ENCODE results near the gene OMP. TPM values are rescaled to one million over a fixed set of nuclear protein-coding genes. Genes with fewer than 3 reads are reported as not detected.

Gene OMP
- total and polyA plus RNA-seq, 2 donors from 2014 or later: 1.8 TPM; not detected in 1

GRCh38 chr11:77055101-77055561 lies 47.5 kb upstream of the OMP start:
- H3K4me3 ChIP-seq (ENCODE audit: low read length in 3 of 3): no peak overlapping the region
- H3K9ac ChIP-seq (ENCODE audit: low read length in 3 of 3): no peak overlapping the region
- H3K36me3 ChIP-seq (ENCODE audit: control insufficient read depth in 2 of 3, insufficient read depth in 3 of 3, low read length in 3 of 3): no peaks in the 10 kb centered on the region
- intact Hi-C loops (cut with DNase I): no loop called here
- DNase-seq (no peak), FAIRE-seq (no peak)
- H3K27me3 ChIP-seq (ENCODE audit: control insufficient read depth, insufficient read depth, low read length): no peaks in the 10 kb centered on the region
- no peaks in the 10 kb centered on the region for H3K4me1 ChIP-seq (ENCODE audit: control insufficient read depth in 2 of 3, insufficient read depth in 2 of 3, low read depth in 1 of 3, low read length in 3 of 3)
- H3K9me3 ChIP-seq (ENCODE audit: control insufficient read depth in 2 of 3, insufficient read depth in 1 of 3, low read length in 3 of 3): peaks cover 0 to 4% (median 0%) of the 10 kb centered on the region in 3 donors
- no peak overlapping the region for H3K27ac ChIP-seq (ENCODE audit: low read depth in 2 of 2, low read length in 2 of 2)
- no peak for TF ChIP-seq CTCF (IDR thresholded peaks at IDR 0.05; ENCODE audit: borderline replicate concordance, extremely low read depth, insufficient read depth)

- Histone ChIP-seq H3K4me3 (ENCODE audit: low read length in 3 of 3) (no peak overlapping the region), H3K4me1 (ENCODE audit: control insufficient read depth in 2 of 3, insufficient read depth in 2 of 3, low read depth in 1 of 3, low read length in 3 of 3) (no peaks in the 10 kb centered on the region), H3K9me3 (ENCODE audit: control insufficient read depth in 2 of 3, insufficient read depth in 1 of 3, low read length in 3 of 3) (peaks cover 0 to 4% (median 0%) of the 10 kb centered on the region in 3 donors), H3K9ac (ENCODE audit: low read length in 3 of 3) (no peak overlapping the region), H3K27ac (ENCODE audit: low read depth in 2 of 2, low read length in 2 of 2) (no peak overlapping the region), H3K27me3 (ENCODE audit: control insufficient read depth, insufficient read depth, low read length) (no peaks in the 10 kb centered on the region), H3K36me3 (ENCODE audit: control insufficient read depth in 2 of 3, insufficient read depth in 3 of 3, low read length in 3 of 3) (no peaks in the 10 kb centered on the region)
- intact Hi-C loops (cut with DNase I): no loop called here
- FAIRE-seq: no peak
- DNase-seq: no peak
- TF ChIP-seq CTCF (IDR thresholded peaks at IDR 0.05; ENCODE audit: borderline replicate concordance, extremely low read depth, insufficient read depth): no peak
These were observed 46.7 kb upstream of the OMP start for GRCh38 chr11:77055913-77056312.

GRCh38 chr11:77056814-77057402 lies 45.7 kb upstream of the OMP start:
- Histone ChIP-seq H3K27me3 (ENCODE audit: control insufficient read depth, insufficient read depth, low read length) (no peaks in the 10 kb centered on the region), H3K4me1 (ENCODE audit: control insufficient read depth in 2 of 3, insufficient read depth in 2 of 3, low read depth in 1 of 3, low read length in 3 of 3) (no peaks in the 10 kb centered on the region), H3K27ac (ENCODE audit: low read depth in 2 of 2, low read length in 2 of 2) (no peak overlapping the region), H3K36me3 (ENCODE audit: control insufficient read depth in 2 of 3, insufficient read depth in 3 of 3, low read length in 3 of 3) (no peaks in the 10 kb centered on the region), H3K9ac (ENCODE audit: low read length in 3 of 3) (no peak overlapping the region), H3K9me3 (ENCODE audit: control insufficient read depth in 2 of 3, insufficient read depth in 1 of 3, low read length in 3 of 3) (peaks cover 0 to 4% (median 0%) of the 10 kb centered on the region in 3 donors), H3K4me3 (ENCODE audit: low read length in 3 of 3) (no peak overlapping the region)
- FAIRE-seq (no peak), DNase-seq (no peak)
- no peak for TF ChIP-seq CTCF (IDR thresholded peaks at IDR 0.05; ENCODE audit: borderline replicate concordance, extremely low read depth, insufficient read depth)
- intact Hi-C loops (cut with DNase I): no loop called here
